Endothelial cell of umbilical vein (primary cell): ENCODE results near the gene ARL5C. TPM values are rescaled to one million over a fixed set of nuclear protein-coding genes. Genes with fewer than 3 reads are reported as not detected.

Experiments used
- BruUV-seq: library from RNA; stranded (reverse); fragments of 400-500 nt; replicated peaks from 2 replicates; lab custom pipeline; 2021; lab: Mats Ljungman, UMichigan
- CTCF ChIA-PET: fragments of 300-600, 350-600 bp; sonication (Branson Sonifier 250); formaldehyde crosslinking; loops from one replicate; lab custom pipeline; 2021; ENCODE audit warnings: antibody characterized with exemption, inconsistent platforms; lab: Charles Lee
- POLR2A ChIA-PET: fragments of 300-600, 350-600 bp; sonication (Branson Sonifier 250); formaldehyde crosslinking; loops from one replicate; lab custom pipeline; 2021; ENCODE audit warnings: antibody characterized with exemption, inconsistent platforms; lab: Charles Lee
- DNase-seq: peaks from one replicate; pipeline ENCODE4 v3.0.0-alpha.2; 2011; ENCODE audit warnings: low read depth, low spot score
- FAIRE-seq: peaks from 2 replicates; lab custom pipeline; 2011; peaks lifted over from hg19 to GRCh38; lab: Jason Lieb, UNC
- H2AFZ ChIP-seq: 2 replicates; pipeline ENCODE4 v1.6.0; 2012; ENCODE audit warnings: low read depth, low read length, control low read depth, inconsistent platforms
- H3K27ac ChIP-seq: 2 replicates; pipeline ENCODE4 v1.5.1; 2011; ENCODE audit warnings: low read depth, mild to moderate bottlenecking, control low read depth, low read length, moderate library complexity; ENCODE audit not compliant: insufficient read depth
- H3K27me3 ChIP-seq, 2 experiments: 2 replicates each; pipeline versions ENCODE4 v1.6.0 to v1.6.1; 2011; ENCODE audit warnings: low read length in 2 of 2, mixed read lengths in 1 of 2; ENCODE audit not compliant: control insufficient read depth in 2 of 2, insufficient read depth in 2 of 2
- H3K36me3 ChIP-seq, 2 experiments: 2 replicates in 1 of 2; 3 replicates in 1 of 2; pipeline ENCODE4 v1.5.1; 2011; ENCODE audit warnings: low read length in 2 of 2, mild to moderate bottlenecking in 1 of 2, moderate library complexity in 1 of 2; ENCODE audit not compliant: control insufficient read depth in 2 of 2, insufficient read depth in 2 of 2; ENCODE audit errors: extremely low read depth in 1 of 2
- H3K4me1 ChIP-seq: 3 replicates; pipeline ENCODE4 v1.5.1; 2011; ENCODE audit warnings: mild to moderate bottlenecking, low read length; ENCODE audit not compliant: control insufficient read depth, insufficient read depth; ENCODE audit errors: extremely low read depth
- H3K4me2 ChIP-seq: 2 replicates; pipeline ENCODE4 v1.6.1; 2011; ENCODE audit warnings: low read length, control low read depth, mixed read lengths; ENCODE audit not compliant: insufficient read depth
- H3K4me3 ChIP-seq, 3 experiments: fragments of 200-600 bp in 1 of 3; sonication (generic), shearing (Covaris generic) in 1 of 3; replicated peaks in 1 of 3; 2 replicates each; pipeline ENCODE4 v1.5.1; 2011 to 2016; ENCODE audit warnings: control low read depth in 3 of 3, low read length in 3 of 3, mild to moderate bottlenecking in 2 of 3, inconsistent platforms in 1 of 3, low read depth in 1 of 3, moderate library complexity in 1 of 3; ENCODE audit not compliant: insufficient read depth in 1 of 3
- H3K79me2 ChIP-seq: 2 replicates; pipeline ENCODE4 v1.6.0; 2012; ENCODE audit warnings: low read length, inconsistent platforms; ENCODE audit not compliant: control insufficient read depth, insufficient read depth
- H3K9ac ChIP-seq: replicated peaks from 2 replicates; pipeline ENCODE3; 2011; ENCODE audit warnings: low read length, control low read depth; ENCODE audit not compliant: insufficient read depth; ENCODE audit errors: extremely low read depth
- H3K9me1 ChIP-seq: replicated peaks from 3 replicates; pipeline ENCODE4 v1.6.0; 2011; ENCODE audit warnings: mild to moderate bottlenecking, low read length; ENCODE audit not compliant: control insufficient read depth, insufficient read depth; ENCODE audit errors: extremely low read depth
- H3K9me3 ChIP-seq: replicated peaks from 2 replicates; pipeline ENCODE4 v1.5.1; 2012; ENCODE audit warnings: low read length, inconsistent platforms; ENCODE audit not compliant: control insufficient read depth, insufficient read depth
- H4K20me1 ChIP-seq: replicated peaks from 2 replicates; pipeline ENCODE3; 2011; ENCODE audit warnings: mild to moderate bottlenecking, low read length; ENCODE audit not compliant: control insufficient read depth, insufficient read depth; ENCODE audit errors: extremely low read depth
- CTCF ChIP-seq, 2 donors: IDR thresholded peaks; 1 replicate in 1 of 2; 2 replicates in 1 of 2; pipeline ENCODE4 v1.5.1; 2011; ENCODE audit warnings: low read length in 2 of 2, mild to moderate bottlenecking in 2 of 2, moderate library complexity in 2 of 2, control low read depth in 1 of 2, inconsistent platforms in 1 of 2, low read depth in 1 of 2; ENCODE audit not compliant: insufficient read depth in 1 of 2; ENCODE audit errors: extremely low read depth in 1 of 2
- EZH2 ChIP-seq: IDR thresholded peaks from 2 replicates; pipeline ENCODE4 v1.6.1; 2012; ENCODE audit warnings: borderline replicate concordance, low read depth, mild to moderate bottlenecking, moderate library complexity, low read length, inconsistent platforms; ENCODE audit not compliant: severe bottlenecking
- FOS ChIP-seq: IDR thresholded peaks from 2 replicates; pipeline ENCODE4 v1.6.1; 2011; ENCODE audit warnings: mild to moderate bottlenecking, low read length, moderate library complexity, borderline replicate concordance; ENCODE audit not compliant: insufficient read depth
- GATA2 ChIP-seq: IDR thresholded peaks from 2 replicates; pipeline ENCODE4 v1.7.0; 2011; ENCODE audit warnings: low read depth, mild to moderate bottlenecking, moderate library complexity, mixed read lengths, low read length; ENCODE audit not compliant: insufficient read length, insufficient read depth
- JUN ChIP-seq: IDR thresholded peaks from 2 replicates; pipeline ENCODE4 v1.6.1; 2011; ENCODE audit warnings: borderline replicate concordance, low read depth; ENCODE audit not compliant: insufficient read length, insufficient read depth
- MAX ChIP-seq: IDR thresholded peaks from 2 replicates; pipeline ENCODE4 v1.6.1; 2011; ENCODE audit not compliant: insufficient read depth, insufficient read length
- MYC ChIP-seq: IDR thresholded peaks from one replicate; pipeline ENCODE4 v1.6.1; 2011; ENCODE audit warnings: mild to moderate bottlenecking, low read depth, low read length
- POLR2A ChIP-seq: IDR thresholded peaks from 2 replicates; pipeline ENCODE4 v1.6.1; 2012; ENCODE audit warnings: low read depth, mild to moderate bottlenecking, control low read depth, low read length
- POLR2AphosphoS5 ChIP-seq: IDR thresholded peaks from 2 replicates; pipeline ENCODE4 v1.6.1; 2012; ENCODE audit warnings: low read depth, mild to moderate bottlenecking, control low read depth, low read length, moderate library complexity; ENCODE audit not compliant: insufficient read depth
- dilution Hi-C: fragments of 300-500 bp; cut with MboI; formaldehyde crosslinking; loops from one replicate; pipeline ENCODE4 v1.15.0; 2019; ENCODE audit warnings: low sequenced_read_pairs; ENCODE audit not compliant: extremely low pct_ligation_motif_present
- intact Hi-C: fragments of 100-400 bp; cut with micrococcal nuclease; formaldehyde crosslinking; loops from one replicate; pipeline ENCODE4 v1.10.0; 2022
- polyA plus RNA-seq, 4 experiments: library from polyadenylated mRNA; depleted of rRNA in 3 of 4; stranded (reverse) in 3 of 4; unstranded in 1 of 4; fragments of >200 nt; gene quantifications; 2 replicates each; pipeline versions ENCODE4 v1.2.1 to v1.2.3, GENCODE V29; 2011 to 2012; ENCODE audit warnings: missing spikeins in 1 of 4
- total RNA-seq: library from RNA; stranded (reverse); gene quantifications from 2 replicates; pipeline ENCODE4 v1.2.3, GENCODE V29; 2021

The ARL5C gene
- total and polyA plus RNA-seq, 2 donors (not counting 3 experiments of a cell fraction or from before 2014, with no cell fraction given): not detected

GRCh38 chr17:39193346-39193745 lies 27.4 kb upstream of the ARL5C start:
- Histone ChIP-seq H3K4me3 (no peak overlapping the region), H3K79me2 (peaks cover 18% of the 10 kb centered on the region), H3K27ac (no peak overlapping the region), H4K20me1 (no peaks in the 10 kb centered on the region), H2AFZ (no peak overlapping the region), H3K27me3 (no peaks in the 10 kb centered on the region), H3K9me1 (no peaks in the 10 kb centered on the region), H3K9ac (no peak overlapping the region), H3K36me3 (peaks cover 3 to 17% of the 10 kb centered on the region in 2 experiments), H3K4me1 (peaks cover 3% of the 10 kb centered on the region), H3K4me2 (no peak overlapping the region), H3K9me3 (no peaks in the 10 kb centered on the region)
- CTCF ChIA-PET: interaction anchor here (0.9 to 3.0 kb wide), 2 partner anchors 29 to 38 kb away, joined by 3 to 8 read pairs; no protein-coding TSS in a partner anchor
- TF ChIP-seq CTCF (IDR thresholded peaks at IDR 0.05; ENCODE audit: extremely low read depth in 1 of 2, insufficient read depth in 1 of 2, low read depth in 1 of 2, low read length in 2 of 2) (no peak), FOS (no peak), EZH2 (no peak), MYC (no peak), GATA2 (no peak), POLR2AphosphoS5 (no peak), POLR2A (no peak), MAX (no peak), JUN (no peak)
- DNase-seq (no peak), FAIRE-seq (no peak)
- dilution Hi-C loops (no loop called here), intact Hi-C loops (no loop called here)
- BruUV-seq: no TSS peak
- POLR2A ChIA-PET: no interaction called here
